Stimulated activated CD4-positive, alpha-beta T cell treated with anti-CD3 and anti-CD28 coated beads, TNF-alpha, amount 100 ng/mL, for 24 hours (primary cell): ENCODE measurements around the gene PFN2.

Experiments used
- DNase-seq, 3 experiments: peaks; one replicate each; pipeline ENCODE4 v3.0.0-alpha.2; 2020; ENCODE audit warnings: low read depth in 3 of 3

Gene PFN2

GRCh38 chr3:149917124-149917667, 53.5 kb downstream of the PFN2 start:
- no peak for DNase-seq
